Spleen (tissue), 7 donors: ENCODE results near the gene GARNL3.
A peak's percentile ranks its signal among the peaks of the same experiment; 100 is the strongest.

ENCODE experiments used
- CTCF ChIP-seq, 11 experiments: fragments of 200-600 bp in 7 of 11; fragments of 450-650 bp in 4 of 11; sonication (generic) in 4 of 11; IDR thresholded peaks in 8 of 11; conservative IDR thresholded peaks in 3 of 11; 1 replicate in 7 of 11; 2 replicates in 4 of 11; pipeline versions ENCODE4 v1.4.0 to v1.8.0; 2016 to 2021; ENCODE audit warnings: antibody characterized with exemption in 11 of 11, inconsistent platforms in 4 of 11, mild to moderate bottlenecking in 1 of 11
- POLR2A ChIP-seq, 3 donors: fragments of 450-650 bp; IDR thresholded peaks; one replicate each; pipeline ENCODE4 v1.5.1; 2017; ENCODE audit warnings: antibody characterized with exemption in 3 of 3, mild to moderate bottlenecking in 1 of 3
- POLR2AphosphoS5 ChIP-seq, 3 donors: sonication (generic); formaldehyde crosslinking; IDR thresholded peaks; one replicate each; pipeline ENCODE4 v1.5.1; 2017; ENCODE audit warnings: antibody characterized with exemption in 3 of 3
- donor health status: DM: no; HTN: no; CAD: no; lungs with moderate emphysema.
- donor health status: DM: no; HTN: no; CAD: no.
- donor health status: DM: no; HTN: no; CAD: no.

- TF ChIP-seq CTCF (IDR thresholded peaks at IDR 0.05 in 8 of 11, conservative IDR thresholded peaks at IDR 0.05 in 3 of 11) (no peak), POLR2AphosphoS5 (IDR thresholded peaks at IDR 0.05) (peak in 1 of 3 donors; percentile 6), POLR2A (IDR thresholded peaks at IDR 0.05) (no peak)
Measured at GRCh38 chr9:127404631-127405030, 140.1 kb downstream of the GARNL3 start.
